ENCODE measurements around the gene KLHL7. TPM values are rescaled to one million over a fixed set of nuclear protein-coding genes. Genes with fewer than 3 reads are reported as not detected.

Gene KLHL7
- total RNA-seq, 4 donors from 2014 or later = 22.9 to 31.5 (median 27.8) TPM

DNA sequence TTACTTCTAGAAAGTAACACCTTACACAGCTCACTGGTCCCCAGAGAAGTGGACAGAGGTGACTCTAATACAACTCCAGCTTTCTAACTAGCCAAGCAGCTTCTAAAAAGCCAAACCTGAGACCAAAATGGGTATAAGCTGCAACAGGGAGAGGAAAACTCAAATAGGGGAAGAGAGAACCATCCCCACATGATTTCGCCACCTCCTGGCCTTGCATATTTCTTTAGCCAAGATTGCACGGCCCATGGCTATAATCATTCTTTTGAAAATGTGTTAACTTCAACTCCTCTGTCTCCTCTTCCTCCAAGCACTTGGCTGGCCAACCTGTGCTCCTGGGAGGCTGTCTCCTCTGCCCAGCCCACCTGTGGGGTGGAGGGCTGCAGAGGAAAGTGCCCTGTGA, 104.9 kb downstream of the KLHL7 start:
- TF ChIP-seq, protein P1, sequence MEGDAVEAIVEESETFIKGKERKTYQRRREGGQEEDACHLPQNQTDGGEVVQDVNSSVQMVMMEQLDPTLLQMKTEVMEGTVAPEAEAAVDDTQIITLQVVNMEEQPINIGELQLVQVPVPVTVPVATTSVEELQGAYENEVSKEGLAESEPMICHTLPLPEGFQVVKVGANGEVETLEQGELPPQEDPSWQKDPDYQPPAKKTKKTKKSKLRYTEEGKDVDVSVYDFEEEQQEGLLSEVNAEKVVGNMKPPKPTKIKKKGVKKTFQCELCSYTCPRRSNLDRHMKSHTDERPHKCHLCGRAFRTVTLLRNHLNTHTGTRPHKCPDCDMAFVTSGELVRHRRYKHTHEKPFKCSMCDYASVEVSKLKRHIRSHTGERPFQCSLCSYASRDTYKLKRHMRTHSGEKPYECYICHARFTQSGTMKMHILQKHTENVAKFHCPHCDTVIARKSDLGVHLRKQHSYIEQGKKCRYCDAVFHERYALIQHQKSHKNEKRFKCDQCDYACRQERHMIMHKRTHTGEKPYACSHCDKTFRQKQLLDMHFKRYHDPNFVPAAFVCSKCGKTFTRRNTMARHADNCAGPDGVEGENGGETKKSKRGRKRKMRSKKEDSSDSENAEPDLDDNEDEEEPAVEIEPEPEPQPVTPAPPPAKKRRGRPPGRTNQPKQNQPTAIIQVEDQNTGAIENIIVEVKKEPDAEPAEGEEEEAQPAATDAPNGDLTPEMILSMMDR (IDR thresholded peaks at IDR 0.05; ENCODE audit: low read depth) = no peak

DNA sequence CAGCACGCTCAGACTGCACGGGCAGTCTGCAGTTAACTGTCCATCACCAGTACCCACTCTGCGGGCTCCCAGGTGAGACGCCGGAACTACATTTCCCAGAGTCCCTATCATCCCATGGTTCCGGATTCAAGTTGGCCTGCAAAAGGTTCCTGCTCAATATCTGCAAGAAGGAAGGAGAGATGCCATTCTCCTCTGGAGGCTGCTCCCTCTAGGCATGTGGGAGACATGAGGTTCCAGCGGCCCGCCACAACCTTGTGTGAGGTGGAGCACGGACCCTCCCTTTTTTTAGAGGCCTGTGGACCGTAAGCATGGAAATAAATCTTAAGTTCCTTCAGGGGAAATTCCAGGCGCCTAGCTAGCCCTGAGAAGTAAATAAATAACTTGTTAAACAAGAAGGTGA, 106.0 kb downstream of the KLHL7 start:
- TF ChIP-seq, protein P1 (IDR thresholded peaks at IDR 0.05; ENCODE audit: low read depth) = no peak

DNA sequence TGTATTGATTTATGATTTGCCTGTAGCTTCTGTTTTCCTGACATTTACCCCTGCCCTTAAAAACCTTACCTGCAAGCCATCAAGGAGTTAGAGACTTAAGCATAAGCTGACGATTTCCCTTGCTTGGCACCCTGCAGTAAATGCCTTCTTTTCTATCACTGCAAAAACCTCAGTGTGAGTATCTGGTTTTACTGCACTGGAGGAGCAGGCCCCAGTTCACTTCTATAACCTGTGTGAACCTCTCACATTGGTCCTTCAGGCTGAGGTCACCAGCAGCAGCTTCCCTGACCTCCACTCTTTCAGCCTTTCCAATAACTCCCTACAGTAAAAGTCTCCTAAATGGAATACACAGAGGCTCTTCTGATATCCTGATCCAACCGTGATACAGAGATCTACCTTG, 106.8 kb downstream of the KLHL7 start:
- TF ChIP-seq, protein P1 (IDR thresholded peaks at IDR 0.05; ENCODE audit: low read depth) = no peak

DNA sequence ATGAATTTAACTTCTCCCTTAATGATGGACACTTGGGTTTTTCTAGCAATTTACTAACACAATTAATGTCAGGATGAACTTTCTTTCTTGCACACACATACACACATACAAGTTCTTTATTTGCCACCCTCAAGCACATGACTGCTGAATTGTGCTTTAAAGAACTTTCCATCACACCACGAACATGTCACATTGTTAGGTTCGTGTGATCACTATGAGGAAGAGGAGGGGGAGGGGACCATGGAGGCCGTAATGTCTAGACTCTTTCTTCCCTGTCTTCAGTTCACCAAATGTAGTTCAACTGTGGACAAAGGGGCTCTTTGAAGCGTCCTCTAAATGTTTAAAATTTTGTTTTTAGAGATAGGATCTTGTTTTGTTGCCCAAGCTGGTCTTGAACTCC, 107.3 kb downstream of the KLHL7 start:
- TF ChIP-seq, protein P1 (IDR thresholded peaks at IDR 0.05; ENCODE audit: low read depth) = no peak

DNA sequence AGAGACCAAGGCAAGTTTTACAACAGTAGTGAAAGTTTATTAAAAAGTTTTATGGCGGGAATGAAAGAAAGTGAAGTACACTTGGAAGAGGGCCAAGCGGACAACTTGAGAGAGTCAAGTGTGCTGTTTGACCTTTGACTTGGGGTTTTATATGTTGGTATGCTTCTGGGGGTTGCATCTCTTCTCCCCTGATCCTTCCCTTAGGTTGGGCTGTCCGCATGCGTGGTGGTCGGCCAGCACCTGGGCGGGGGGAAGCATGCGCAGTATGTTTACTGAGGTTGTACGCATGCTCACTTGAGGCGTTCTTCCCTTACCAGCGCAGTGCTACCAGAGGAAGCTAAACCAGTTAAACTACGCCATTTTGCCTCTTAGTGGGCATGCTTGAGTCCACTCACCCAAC, 108.2 kb downstream of the KLHL7 start:
- TF ChIP-seq, protein P1 (IDR thresholded peaks at IDR 0.05; ENCODE audit: low read depth) = no peak

DNA sequence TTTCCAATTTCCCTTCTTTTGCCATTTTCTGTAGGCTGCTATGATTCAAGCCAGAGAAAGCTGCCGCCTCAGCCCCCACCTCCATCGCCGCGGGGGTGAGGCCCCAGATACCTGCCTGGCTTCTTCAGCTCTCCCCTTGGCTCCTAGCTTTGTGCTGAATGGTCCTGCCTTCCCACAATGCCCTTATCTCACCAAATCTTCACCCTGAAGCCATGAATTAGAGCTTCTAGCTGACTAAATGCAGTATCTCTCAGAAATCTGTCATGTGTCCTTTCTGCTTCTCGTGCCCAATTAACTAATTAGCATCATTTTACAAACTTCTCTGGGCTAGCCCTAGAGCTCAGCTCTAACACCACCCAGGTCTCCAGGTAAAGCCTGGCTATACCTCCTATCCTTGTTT, 108.8 kb downstream of the KLHL7 start:
- TF ChIP-seq, protein P1 (IDR thresholded peaks at IDR 0.05; ENCODE audit: low read depth) = no peak

DNA sequence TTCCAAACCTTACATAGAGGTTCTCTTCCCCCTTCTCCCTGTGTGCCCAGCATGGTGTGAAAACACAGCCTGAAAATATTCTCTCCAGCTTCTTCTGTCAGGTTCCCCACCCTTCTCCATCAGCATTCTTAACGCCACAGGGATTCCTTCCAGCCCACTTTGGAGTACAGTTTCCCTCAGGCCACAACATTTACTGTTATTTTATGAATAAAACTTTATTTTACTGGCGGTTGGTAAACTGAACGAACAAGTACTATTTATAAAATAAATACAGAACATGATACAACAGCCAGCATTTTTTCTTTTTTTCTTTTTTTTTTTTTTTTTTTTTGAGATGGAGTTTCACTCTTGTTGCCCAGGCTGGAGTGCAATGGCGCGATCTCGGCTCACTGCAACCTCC, 109.4 kb downstream of the KLHL7 start:
- TF ChIP-seq, protein P1 (IDR thresholded peaks at IDR 0.05; ENCODE audit: low read depth) = no peak

All from subcutaneous adipose tissue (tissue), 4 donors.